ENCODE measurements around the gene KRT35. TPM values are rescaled to one million over a fixed set of nuclear protein-coding genes. Genes with fewer than 3 reads are reported as not detected.

The KRT35 gene
- total and polyA plus RNA-seq, 10 of the 15 experiments (the other 5 are each of a cell fraction or from before 2014, with no cell fraction given), result not detected

- FAIRE-seq, result no peak
- TF ChIP-seq PAX5 (IDR thresholded peaks at IDR 0.05; ENCODE audit: borderline replicate concordance, low read depth, low read length) (no peak), TARDBP (IDR thresholded peaks at IDR 0.05; ENCODE audit: borderline replicate concordance) (no peak), REST (IDR thresholded peaks at IDR 0.05; ENCODE audit: low read depth, low read length) (no peak)
- no peak overlapping the region for H2AFZ ChIP-seq (ENCODE audit: control insufficient read depth, low read depth, low read length)
Measured at GRCh38 chr17:41528959-41529353, 48.0 kb upstream of the KRT35 start.

More at GRCh38 chr17:41528959-41529353, 48.0 kb upstream of the KRT35 start:
- H3K9me3 ChIP-seq (replicated peaks; ENCODE audit: control insufficient read depth, insufficient read depth, low read length), result no peaks in the 10 kb centered on the region; the same call in 2 of the 3 replicates
- SMC1A ChIA-PET (ENCODE audit: uncharacterized antibody, unreplicated experiment), result no interaction called here
- H3K4me2 ChIP-seq (ENCODE audit: control insufficient read depth, insufficient read depth), result no peak overlapping the region
- BruUV-seq (replicated peaks), result no TSS peak
- CTCF ChIA-PET, result interaction anchor here (0.7 kb wide), 1 partner anchor 645 kb away, joined by 3 read pairs; no protein-coding TSS in a partner anchor
- H4K20me1 ChIP-seq (ENCODE audit: control insufficient read depth, insufficient read depth), result no peaks in the 10 kb centered on the region
- peaks cover 18 to 20% of the 10 kb centered on the region in 2 experiments for H3K27me3 ChIP-seq (replicated peaks in 1 of 2; ENCODE audit: control insufficient read depth in 2 of 2, insufficient read depth in 2 of 2, low read length in 1 of 2)
- ATAC-seq, result no peak
- H3K4me1 ChIP-seq (ENCODE audit: control insufficient read depth, insufficient read depth, low read length), result no peaks in the 10 kb centered on the region
- POLR2A ChIA-PET, result no interaction called here
- H3K36me3 ChIP-seq (ENCODE audit: control insufficient read depth in 2 of 2, insufficient read depth in 2 of 2, low read length in 1 of 2), result no peaks in the 10 kb centered on the region
- 26% methylated on average over 10 of the region's 10 CpGs for WGBS (ENCODE audit: insufficient coverage, insufficient replicate concordance, low lambda C conversion rate, missing lambda C conversion rate)
- H3K27ac ChIP-seq (ENCODE audit: control insufficient read depth, insufficient read depth), result no peak overlapping the region
- no peak overlapping the region for H3K9ac ChIP-seq (ENCODE audit: control insufficient read depth, insufficient read depth, low read length)
- RAD21 ChIA-PET (ENCODE audit: unreplicated experiment), result no interaction called here
- no peaks in the 10 kb centered on the region for H3K79me2 ChIP-seq (ENCODE audit: control insufficient read depth, insufficient read depth, low read length)
- no peak overlapping the region for H3K4me3 ChIP-seq
- in situ Hi-C loops (cut with MboI) (no loop called here), intact Hi-C loops (cut with micrococcal nuclease; ENCODE audit: unreplicated experiment) (no loop called here)
- DNase-seq (ENCODE audit: low read depth, low spot score), result no peak

All from GM12878 (cell line).